H1 (cell line): ENCODE data around the gene MAPK1.

Experiments
- ATF3 ChIP-seq: IDR thresholded peaks from 2 replicates; pipeline ENCODE4 v1.6.1; 2011; ENCODE audit warnings: low read depth, mild to moderate bottlenecking, low read length; ENCODE audit not compliant: insufficient read depth
- CTCF ChIP-seq, 3 experiments: IDR thresholded peaks; 1 replicate in 2 of 3; 2 replicates in 1 of 3; pipeline versions ENCODE4 v1.5.1 to v1.6.1; 2011; ENCODE audit warnings: low read length in 3 of 3, mild to moderate bottlenecking in 3 of 3, inconsistent platforms in 2 of 3, low read depth in 1 of 3, moderate library complexity in 1 of 3; ENCODE audit not compliant: insufficient read depth in 1 of 3; ENCODE audit errors: control extremely low read depth in 1 of 3
- E2F6 ChIP-seq: IDR thresholded peaks from 2 replicates; pipeline ENCODE4 v1.6.1; 2012; ENCODE audit warnings: inconsistent platforms
- EP300 ChIP-seq, 2 experiments: IDR thresholded peaks; 1 replicate in 1 of 2; 2 replicates in 1 of 2; pipeline ENCODE4 v1.6.1; 2011 to 2012; ENCODE audit warnings: low read depth in 2 of 2, low read length in 2 of 2, mild to moderate bottlenecking in 2 of 2, borderline replicate concordance in 1 of 2, inconsistent platforms in 1 of 2, moderate library complexity in 1 of 2
- FOSL1 ChIP-seq: IDR thresholded peaks from 2 replicates; pipeline ENCODE4 v1.6.1; 2011; ENCODE audit warnings: mild to moderate bottlenecking, low read depth, low read length, moderate library complexity; ENCODE audit not compliant: insufficient read depth
- GABPA ChIP-seq: IDR thresholded peaks from 2 replicates; pipeline ENCODE4 v1.6.1; 2011; ENCODE audit warnings: mild to moderate bottlenecking, low read length, moderate library complexity, borderline replicate concordance; ENCODE audit not compliant: insufficient read depth
- JUN ChIP-seq: IDR thresholded peaks from 2 replicates; pipeline ENCODE4 v1.6.1; 2011; ENCODE audit warnings: low read depth, mild to moderate bottlenecking, improper control_type of control experiment, low read length
- MAX ChIP-seq: IDR thresholded peaks from 2 replicates; pipeline ENCODE4 v1.6.1; 2012; ENCODE audit warnings: inconsistent platforms
- POLR2A ChIP-seq, 2 experiments: IDR thresholded peaks; 1 replicate in 1 of 2; 2 replicates in 1 of 2; pipeline ENCODE4 v1.6.1; 2011; ENCODE audit warnings: low read depth in 2 of 2, low read length in 2 of 2, mild to moderate bottlenecking in 2 of 2; ENCODE audit errors: control extremely low read depth in 1 of 2
- POLR2AphosphoS5 ChIP-seq: IDR thresholded peaks from 2 replicates; pipeline ENCODE4 v1.6.1; 2011; ENCODE audit warnings: low read depth, low read length
- SP1 ChIP-seq: IDR thresholded peaks from 2 replicates; pipeline ENCODE4 v1.6.1; 2011; ENCODE audit warnings: low read depth, low read length

- TF ChIP-seq JUN: no peak
- no peak for TF ChIP-seq SP1
- TF ChIP-seq POLR2A (IDR thresholded peaks at IDR 0.05; ENCODE audit: control extremely low read depth in 1 of 2, low read depth in 2 of 2, low read length in 2 of 2): no peak
- TF ChIP-seq MAX: no peak
- TF ChIP-seq GABPA: no peak
- no peak for TF ChIP-seq CTCF (IDR thresholded peaks at IDR 0.05; ENCODE audit: control extremely low read depth in 1 of 3, insufficient read depth in 1 of 3, low read depth in 1 of 3, low read length in 3 of 3)
- TF ChIP-seq POLR2AphosphoS5: no peak
- TF ChIP-seq FOSL1: no peak
- TF ChIP-seq ATF3: no peak
- TF ChIP-seq EP300 (IDR thresholded peaks at IDR 0.05; ENCODE audit: borderline replicate concordance in 1 of 2, low read depth in 2 of 2, low read length in 2 of 2): no peak
- no peak for TF ChIP-seq E2F6
Measured at GRCh38 chr22:21709688-21710087, 157.8 kb downstream of the MAPK1 start.
